Measurements from ENCODE around the gene EDEM2. TPM values are rescaled to one million over a fixed set of nuclear protein-coding genes. Genes with fewer than 3 reads are reported as not detected.
"Not testable (repeated sequence)": the region's sequence is repeated elsewhere in the genome, so short reads cannot be mapped to it uniquely, and the experiment has no call there.

EDEM2 gene
- total RNA-seq, 1 experiment from 2014 or later = 23.6 TPM

DNA sequence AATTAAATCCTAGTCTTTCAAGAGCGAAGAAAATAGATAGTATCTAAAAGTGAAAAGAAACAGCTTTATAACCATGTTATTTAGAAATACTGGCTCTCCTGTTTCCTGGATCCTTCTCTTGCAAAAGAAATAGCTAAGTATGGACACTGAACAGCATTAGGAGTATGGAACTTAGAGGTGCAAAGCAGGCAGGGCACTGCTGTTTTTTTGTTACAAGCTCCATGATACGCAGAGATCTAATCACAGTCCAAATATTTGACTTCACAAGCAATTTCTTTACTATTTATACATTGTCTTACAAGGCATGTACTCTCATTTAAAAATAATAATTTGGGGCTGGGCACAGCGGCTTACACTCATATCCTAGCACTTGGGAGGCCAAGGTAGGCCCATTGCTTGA lies 62.1 kb downstream of the EDEM2 start:
- no peak for DNase-seq (ENCODE audit: unreplicated experiment)
- POLR2A ChIA-PET = interaction anchor here (0.6 to 1.3 kb wide), 4 partner anchors 8 to 193 kb away, joined by 3 to 4 read pairs (median 4); partner anchors contain the start of gene MMP24OS

DNA sequence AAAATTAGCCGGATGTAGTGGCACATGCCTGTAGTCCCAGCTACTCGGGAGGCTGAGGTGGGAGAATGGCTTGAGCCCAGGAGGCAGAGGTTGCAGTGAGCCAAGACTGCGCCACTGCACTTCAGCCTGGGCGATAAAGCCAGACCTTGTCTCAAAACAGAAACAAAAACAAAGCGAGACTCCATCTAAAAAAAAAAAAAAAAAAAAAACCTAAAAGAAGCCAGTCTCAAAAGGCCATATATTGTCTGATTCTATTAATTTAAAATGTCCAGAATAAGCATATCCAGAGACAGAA lies 66.8 kb downstream of the EDEM2 start:
- H3K9me3 Mint-ChIP-seq (ENCODE audit: unreplicated experiment); intact Hi-C loops (cut with micrococcal nuclease); H3K27ac Mint-ChIP-seq (ENCODE audit: low read depth, unreplicated experiment); BruUV-seq (replicated peaks); H3K27me3 Mint-ChIP-seq (ENCODE audit: insufficient read depth, unreplicated experiment); DNase-seq (ENCODE audit: unreplicated experiment); H3K4me3 Mint-ChIP-seq (ENCODE audit: unreplicated experiment): not testable (repeated sequence)
- ChIA-PET POLR2A (interaction anchor here (0.7 to 1.8 kb wide), 2 partner anchors 10 to 15 kb away, joined by 3 to 10 read pairs; no protein-coding TSS in a partner anchor), CTCF (interaction anchor here (0.6 to 0.7 kb wide), 2 partner anchors 62 to 202 kb away, joined by 3 read pairs; no protein-coding TSS in a partner anchor)
- Mint-ChIP-seq H3K36me3 (ENCODE audit: insufficient read depth, unreplicated experiment) (peaks cover 46% of the 10 kb centered on the region), H3K4me1 (ENCODE audit: insufficient read depth, unreplicated experiment) (peaks cover 11% of the 10 kb centered on the region)

More for the DNA sequence above, 62.1 kb downstream of the EDEM2 start:
- Mint-ChIP-seq H3K4me3 (ENCODE audit: unreplicated experiment) (no peak overlapping the region), H3K27me3 (ENCODE audit: insufficient read depth, unreplicated experiment) (no peaks in the 10 kb centered on the region), H3K4me1 (ENCODE audit: insufficient read depth, unreplicated experiment) (peaks cover 13% of the 10 kb centered on the region), H3K9me3 (ENCODE audit: unreplicated experiment) (no peaks in the 10 kb centered on the region), H3K27ac (ENCODE audit: low read depth, unreplicated experiment) (no peak overlapping the region), H3K36me3 (ENCODE audit: insufficient read depth, unreplicated experiment) (peaks cover 35% of the 10 kb centered on the region)
- intact Hi-C loops (cut with micrococcal nuclease) = no loop called here
- no TSS peak for BruUV-seq (replicated peaks)
- CTCF ChIA-PET = interaction anchor here (0.6 to 1.5 kb wide), 5 partner anchors 11 to 1115 kb away, joined by 3 to 7 read pairs (median 3); partner anchors contain the start of gene GGT7
- TF ChIP-seq, protein P1, sequence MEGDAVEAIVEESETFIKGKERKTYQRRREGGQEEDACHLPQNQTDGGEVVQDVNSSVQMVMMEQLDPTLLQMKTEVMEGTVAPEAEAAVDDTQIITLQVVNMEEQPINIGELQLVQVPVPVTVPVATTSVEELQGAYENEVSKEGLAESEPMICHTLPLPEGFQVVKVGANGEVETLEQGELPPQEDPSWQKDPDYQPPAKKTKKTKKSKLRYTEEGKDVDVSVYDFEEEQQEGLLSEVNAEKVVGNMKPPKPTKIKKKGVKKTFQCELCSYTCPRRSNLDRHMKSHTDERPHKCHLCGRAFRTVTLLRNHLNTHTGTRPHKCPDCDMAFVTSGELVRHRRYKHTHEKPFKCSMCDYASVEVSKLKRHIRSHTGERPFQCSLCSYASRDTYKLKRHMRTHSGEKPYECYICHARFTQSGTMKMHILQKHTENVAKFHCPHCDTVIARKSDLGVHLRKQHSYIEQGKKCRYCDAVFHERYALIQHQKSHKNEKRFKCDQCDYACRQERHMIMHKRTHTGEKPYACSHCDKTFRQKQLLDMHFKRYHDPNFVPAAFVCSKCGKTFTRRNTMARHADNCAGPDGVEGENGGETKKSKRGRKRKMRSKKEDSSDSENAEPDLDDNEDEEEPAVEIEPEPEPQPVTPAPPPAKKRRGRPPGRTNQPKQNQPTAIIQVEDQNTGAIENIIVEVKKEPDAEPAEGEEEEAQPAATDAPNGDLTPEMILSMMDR (IDR thresholded peaks at IDR 0.05; ENCODE audit: unreplicated experiment) = no peak

DNA sequence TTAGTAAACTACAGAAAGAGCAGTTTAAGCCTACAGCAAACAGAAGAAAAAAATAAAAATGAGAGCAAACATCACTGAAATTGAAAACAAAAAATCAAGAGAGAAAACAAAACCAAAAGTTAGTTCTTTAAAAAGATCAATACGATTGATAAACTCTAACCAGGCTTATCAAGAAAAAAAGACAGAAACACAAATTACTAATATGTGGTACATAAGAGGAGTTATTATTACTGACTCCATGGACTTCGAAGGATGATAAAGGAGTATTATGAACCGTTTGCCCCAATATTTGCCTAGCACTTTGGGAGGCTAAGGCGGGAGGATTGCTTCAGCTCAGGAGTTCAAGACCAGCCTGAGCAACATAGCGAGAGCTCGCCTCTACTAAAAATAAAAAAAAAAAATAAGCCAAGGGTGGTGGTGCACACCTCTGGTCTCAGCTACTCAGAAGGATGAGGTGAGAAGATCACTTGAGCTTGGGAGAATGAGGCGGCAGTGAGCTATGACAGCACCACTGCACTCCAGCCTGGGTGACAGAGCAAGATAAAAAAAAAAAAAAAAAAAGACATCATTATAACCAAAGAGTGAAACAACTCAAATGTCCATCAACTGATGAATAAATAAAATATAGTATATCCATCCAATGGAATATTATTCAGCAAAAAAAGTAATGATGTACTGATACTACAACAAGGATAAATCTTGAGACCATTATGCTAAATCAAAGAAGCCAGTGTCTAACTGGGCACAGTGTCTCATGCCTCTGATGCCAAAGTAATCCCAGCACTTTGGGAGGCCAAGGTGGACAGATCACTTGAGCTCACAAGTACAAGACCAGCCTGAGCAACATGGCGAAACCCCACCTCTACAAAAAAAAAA lies 67.4 kb downstream of the EDEM2 start:
- intact Hi-C loops (cut with micrococcal nuclease) = no loop called here
- CTCF ChIA-PET = interaction anchor here (0.6 to 0.9 kb wide), 6 partner anchors 12 to 201 kb away, joined by 3 to 5 read pairs (median 3); no protein-coding TSS in a partner anchor
- H3K9me3 Mint-ChIP-seq (ENCODE audit: unreplicated experiment) = no peaks in the 10 kb centered on the region
- BruUV-seq (replicated peaks) = no TSS peak
- H3K27ac Mint-ChIP-seq (ENCODE audit: low read depth, unreplicated experiment) = no peak overlapping the region
- peaks cover 48% of the 10 kb centered on the region for H3K36me3 Mint-ChIP-seq (ENCODE audit: insufficient read depth, unreplicated experiment)
- DNase-seq (ENCODE audit: unreplicated experiment) = no peak
- POLR2A ChIA-PET = interaction anchor here (0.7 to 1.8 kb wide), 4 partner anchors 11 to 16 kb away, joined by 3 to 10 read pairs (median 4); partner anchors contain the start of gene TRPC4AP
- H3K4me3 Mint-ChIP-seq (ENCODE audit: unreplicated experiment) = no peak overlapping the region
- H3K27me3 Mint-ChIP-seq (ENCODE audit: insufficient read depth, unreplicated experiment) = no peaks in the 10 kb centered on the region
- peaks cover 11% of the 10 kb centered on the region for H3K4me1 Mint-ChIP-seq (ENCODE audit: insufficient read depth, unreplicated experiment)
- TF ChIP-seq, protein P1 (IDR thresholded peaks at IDR 0.05; ENCODE audit: unreplicated experiment) = no peak

DNA sequence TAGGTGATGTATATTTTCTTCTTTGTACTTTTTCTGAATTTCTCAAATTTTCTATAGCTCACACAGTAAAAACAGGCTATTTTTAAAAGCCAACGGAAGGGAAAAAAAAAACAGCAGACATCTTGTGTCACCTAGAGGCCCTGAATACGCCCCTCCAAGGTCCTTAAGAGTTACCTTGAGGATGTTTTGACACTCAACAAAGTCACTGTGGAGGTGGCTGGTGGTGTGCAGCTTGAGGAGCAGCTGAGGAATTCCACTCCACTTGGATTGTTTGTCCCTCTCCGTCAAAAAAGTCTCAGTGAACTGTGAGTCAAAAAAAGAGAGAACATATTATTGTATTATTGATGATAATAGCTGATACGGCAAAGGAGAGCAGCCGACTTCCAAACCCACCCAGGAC lies 69.3 kb downstream of the EDEM2 start:
- TF ChIP-seq, protein P1 (IDR thresholded peaks at IDR 0.05; ENCODE audit: unreplicated experiment) = no peak
- intact Hi-C loops (cut with micrococcal nuclease) = no loop called here

More for the DNA sequence above, 69.3 kb downstream of the EDEM2 start:
- H3K27me3 Mint-ChIP-seq (ENCODE audit: insufficient read depth, unreplicated experiment) = no peaks in the 10 kb centered on the region
- POLR2A ChIA-PET = no interaction called here
- H3K27ac Mint-ChIP-seq (ENCODE audit: low read depth, unreplicated experiment) = peak overlapping the region; percentile 87
- CTCF ChIA-PET = interaction anchor here (0.8 to 1.1 kb wide), 2 partner anchors 14 to 18 kb away, joined by 3 to 4 read pairs; no protein-coding TSS in a partner anchor
- DNase-seq (ENCODE audit: unreplicated experiment) = no peak
- H3K4me3 Mint-ChIP-seq (ENCODE audit: unreplicated experiment) = no peak overlapping the region
- H3K4me1 Mint-ChIP-seq (ENCODE audit: insufficient read depth, unreplicated experiment) = peaks cover 11% of the 10 kb centered on the region
- peaks cover 35% of the 10 kb centered on the region for H3K36me3 Mint-ChIP-seq (ENCODE audit: insufficient read depth, unreplicated experiment)
- peaks cover 8% of the 10 kb centered on the region for H3K9me3 Mint-ChIP-seq (ENCODE audit: unreplicated experiment)
- no TSS peak for BruUV-seq (replicated peaks)

Data from MCF 10A (cell line).